GM23248 (cell line): Measurements from ENCODE around the gene LYVE1. TPM values are rescaled to one million over a fixed set of nuclear protein-coding genes. Genes with fewer than 3 reads are reported as not detected.
A peak's percentile ranks its signal among the peaks of the same experiment; 100 is the strongest.

Experiments used
- DNase-seq: peaks from one replicate; pipeline ENCODE4 v3.0.0-alpha.2; 2015
- H2AFZ ChIP-seq: fragments of 200-600 bp; sonication (generic); 2 replicates; pipeline ENCODE4 v1.6.1; 2016; ENCODE audit warnings: antibody characterized with exemption
- H3F3A ChIP-seq: fragments of 200-600 bp; sonication (generic); 2 replicates; pipeline ENCODE4 v1.6.1; 2016; ENCODE audit warnings: mild to moderate bottlenecking, antibody characterized with exemption, mixed run types; ENCODE audit not compliant: insufficient read depth
- H3K27ac ChIP-seq: fragments of 200-600 bp; sonication (generic); 2 replicates; pipeline ENCODE4 v1.5.1; 2016; ENCODE audit warnings: mild to moderate bottlenecking
- H3K27me3 ChIP-seq: fragments of 200-600 bp; sonication (generic); replicated peaks from 2 replicates; pipeline ENCODE4 v1.6.1; 2016; ENCODE audit warnings: mild to moderate bottlenecking; ENCODE audit not compliant: insufficient read depth
- H3K36me3 ChIP-seq: fragments of 200-600 bp; sonication (generic); 2 replicates; pipeline ENCODE4 v1.6.1; 2016; ENCODE audit warnings: low read depth, mild to moderate bottlenecking
- H3K4me1 ChIP-seq: fragments of 200-600 bp; sonication (generic); 2 replicates; pipeline ENCODE4 v1.6.1; 2016; ENCODE audit warnings: mild to moderate bottlenecking; ENCODE audit not compliant: insufficient read depth
- H3K4me2 ChIP-seq: fragments of 200-600 bp; sonication (generic); one replicate; pipeline ENCODE4 v1.6.1; 2016; ENCODE audit warnings: mild to moderate bottlenecking; ENCODE audit not compliant: unreplicated experiment
- H3K4me3 ChIP-seq: fragments of 200-600 bp; sonication (generic); 2 replicates; pipeline ENCODE4 v1.5.1; 2016; ENCODE audit warnings: mild to moderate bottlenecking
- H3K79me2 ChIP-seq: fragments of 200-600 bp; sonication (generic); 2 replicates; pipeline ENCODE4 v1.6.1; 2016; ENCODE audit warnings: mild to moderate bottlenecking; ENCODE audit not compliant: insufficient read depth
- H3K9ac ChIP-seq: fragments of 200-600 bp; sonication (generic); 2 replicates; pipeline ENCODE4 v1.6.1; 2016; ENCODE audit warnings: mild to moderate bottlenecking
- H3K9me2 ChIP-seq: fragments of 200-600 bp; sonication (generic); 2 replicates; pipeline ENCODE4 v1.6.1; 2016; ENCODE audit warnings: mixed run types, mild to moderate bottlenecking, moderate library complexity; ENCODE audit not compliant: insufficient read depth
- H3K9me3 ChIP-seq: fragments of 200-600 bp; sonication (generic); one replicate; pipeline ENCODE4 v1.6.1; 2017; ENCODE audit warnings: low read depth
- H4K20me1 ChIP-seq: fragments of 200-600 bp; sonication (generic); 2 replicates; pipeline ENCODE4 v1.6.0; 2016; ENCODE audit not compliant: insufficient read depth
- EZH2 ChIP-seq: fragments of 200-600 bp; sonication (generic); IDR thresholded peaks from 2 replicates; pipeline ENCODE4 v1.6.1; 2018; ENCODE audit warnings: antibody characterized with exemption, mild to moderate bottlenecking; ENCODE audit not compliant: insufficient read depth, poor library complexity, severe bottlenecking
- EZH2phosphoT487 ChIP-seq: fragments of 200-600 bp; sonication (generic); IDR thresholded peaks from 2 replicates; pipeline ENCODE4 v1.6.1; 2018; ENCODE audit warnings: antibody characterized with exemption, moderate library complexity, mild to moderate bottlenecking, low read depth; ENCODE audit not compliant: insufficient read depth
- WGBS, 2 experiments: methylation state at CpG; one replicate each; pipeline ENCODE4 v1.1.6; 2015 to 2017; ENCODE audit warnings: low lambda C conversion rate in 2 of 2, low coverage in 1 of 2; ENCODE audit errors: missing lambda C conversion rate in 2 of 2; 5-methylcytosine and 5-hydroxymethylcytosine counted together
- in situ Hi-C: fragments of 300-500 bp; cut with MboI; formaldehyde crosslinking; loops from 2 replicates; pipeline ENCODE4 v1.15.0; 2020
- polyA plus RNA-seq: library from polyadenylated mRNA; unstranded; fragments of >200 nt; fragmentation: Nextera tagmentation; extraction: Ambion mirVana; gene quantifications from 2 replicates; pipeline ENCODE4 v1.2.1, GENCODE V29; 2016
- total RNA-seq: library from RNA; depleted of rRNA; stranded (reverse); fragments of >200 nt; shearing (Covaris generic); gene quantifications from 2 replicates; pipeline ENCODE4 v1.2.3, GENCODE V29; 2014

Gene LYVE1
- total and polyA plus RNA-seq, 2 experiments from 2014 or later: not detected

GRCh38 chr11:10604798-10605197 lies 36.3 kb upstream of the LYVE1 start:
- Histone ChIP-seq H3K4me3 (no peak overlapping the region), H3K9ac (no peak overlapping the region), H4K20me1 (no peaks in the 10 kb centered on the region), H3K27ac (no peak overlapping the region), H3K79me2 (no peaks in the 10 kb centered on the region), H2AFZ (0 out of 2 replicates have a peak overlapping the region, but pooled peaks have one; percentile 40), H3K9me3 (no peaks in the 10 kb centered on the region), H3K4me1 (peaks cover 29% of the 10 kb centered on the region), H3K9me2 (no peaks in the 10 kb centered on the region), H3K4me2 (no peak overlapping the region), H3K27me3 (no peaks in the 10 kb centered on the region), H3K36me3 (no peaks in the 10 kb centered on the region), H3F3A (peaks cover 14% of the 10 kb centered on the region)
- no peak for DNase-seq
- TF ChIP-seq EZH2 (no peak), EZH2phosphoT487 (no peak)
- WGBS, 2 experiments: 88 to 89% methylated on average over 3 of the region's 3 CpGs
- in situ Hi-C loops: no loop called here

- H3K4me1 ChIP-seq: peaks cover 29% of the 10 kb centered on the region
- H3K9ac ChIP-seq: no peak overlapping the region
- H3K4me2 ChIP-seq: no peak overlapping the region
- no peaks in the 10 kb centered on the region for H3K79me2 ChIP-seq
- peaks cover 14% of the 10 kb centered on the region for H3F3A ChIP-seq
- no peaks in the 10 kb centered on the region for H3K36me3 ChIP-seq
- no peaks in the 10 kb centered on the region for H4K20me1 ChIP-seq
- in situ Hi-C loops: no loop called here
- no peak overlapping the region for H3K27ac ChIP-seq
- no peaks in the 10 kb centered on the region for H3K9me2 ChIP-seq
- no peaks in the 10 kb centered on the region for H3K27me3 ChIP-seq
- no peak overlapping the region for H3K4me3 ChIP-seq
- peak; percentile 57 for DNase-seq
- H3K9me3 ChIP-seq: no peaks in the 10 kb centered on the region
- WGBS, 2 experiments: 43 to 53% methylated on average over 9 of the region's 9 CpGs
- H2AFZ ChIP-seq: peak overlapping the region; percentile 40
- TF ChIP-seq EZH2 (no peak), EZH2phosphoT487 (no peak)
These were observed 35.9 kb upstream of the LYVE1 start for GRCh38 chr11:10604340-10604748.

GRCh38 chr11:10603721-10604297 lies 35.3 kb upstream of the LYVE1 start:
- no peaks in the 10 kb centered on the region for H3K9me2 ChIP-seq
- H3K36me3 ChIP-seq: no peaks in the 10 kb centered on the region
- H2AFZ ChIP-seq: peak overlapping the region; percentile 40
- no peaks in the 10 kb centered on the region for H3K79me2 ChIP-seq
- H3K4me1 ChIP-seq: peaks cover 29% of the 10 kb centered on the region
- H3K27me3 ChIP-seq: no peaks in the 10 kb centered on the region
- no peak for DNase-seq
- no peak overlapping the region for H3K9ac ChIP-seq
- no peaks in the 10 kb centered on the region for H3K9me3 ChIP-seq
- H3F3A ChIP-seq: peaks cover 14% of the 10 kb centered on the region
- in situ Hi-C loops: no loop called here
- H3K27ac ChIP-seq: no peak overlapping the region
- WGBS, 2 experiments: 87 to 92% methylated on average over 5 of the region's 5 CpGs
- H4K20me1 ChIP-seq: no peaks in the 10 kb centered on the region
- H3K4me3 ChIP-seq: no peak overlapping the region
- no peak overlapping the region for H3K4me2 ChIP-seq
- TF ChIP-seq EZH2phosphoT487 (no peak), EZH2 (no peak)

DNA sequence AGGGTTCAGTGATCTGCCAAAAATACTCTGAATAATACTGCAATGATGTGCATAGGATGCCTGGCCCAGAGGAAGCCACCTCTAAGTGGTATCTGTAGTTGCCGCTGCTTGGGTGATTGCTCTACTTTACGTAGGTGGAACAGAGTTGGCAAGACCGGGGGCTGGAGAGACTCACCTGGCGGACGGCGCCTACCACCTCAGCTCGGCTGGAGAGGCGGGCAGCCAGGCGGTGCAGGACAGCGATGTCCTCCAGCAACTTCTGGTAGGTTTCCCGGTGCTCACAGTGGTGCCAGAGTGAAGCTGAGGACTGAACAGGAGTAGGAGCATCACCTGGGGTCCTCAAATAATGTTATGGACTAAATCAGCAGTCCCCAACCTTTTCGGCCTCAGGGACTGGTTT lies 34.5 kb upstream of the LYVE1 start:
- 95 to 99% methylated on average over 11 to 12 of the region's 12 CpGs for WGBS, 2 experiments
- peaks cover 14% of the 10 kb centered on the region for H3F3A ChIP-seq
- H3K27me3 ChIP-seq: no peaks in the 10 kb centered on the region
- no peaks in the 10 kb centered on the region for H3K9me2 ChIP-seq
- TF ChIP-seq EZH2phosphoT487 (no peak), EZH2 (no peak)
- peaks cover 29% of the 10 kb centered on the region for H3K4me1 ChIP-seq
- H3K9ac ChIP-seq: no peak overlapping the region
- in situ Hi-C loops: no loop called here
- no peaks in the 10 kb centered on the region for H3K36me3 ChIP-seq
- H3K79me2 ChIP-seq: no peaks in the 10 kb centered on the region
- no peak overlapping the region for H3K27ac ChIP-seq
- no peak overlapping the region for H3K4me2 ChIP-seq
- no peaks in the 10 kb centered on the region for H4K20me1 ChIP-seq
- H2AFZ ChIP-seq: no peak overlapping the region
- no peaks in the 10 kb centered on the region for H3K9me3 ChIP-seq
- DNase-seq: no peak
- H3K4me3 ChIP-seq: no peak overlapping the region
